ENCODE measurements around the gene EARS2. TPM values are rescaled to one million over a fixed set of nuclear protein-coding genes. Genes with fewer than 3 reads are reported as not detected.

EARS2 gene
- total RNA-seq, 1 experiment from 2014 or later = 50.1 TPM

DNA sequence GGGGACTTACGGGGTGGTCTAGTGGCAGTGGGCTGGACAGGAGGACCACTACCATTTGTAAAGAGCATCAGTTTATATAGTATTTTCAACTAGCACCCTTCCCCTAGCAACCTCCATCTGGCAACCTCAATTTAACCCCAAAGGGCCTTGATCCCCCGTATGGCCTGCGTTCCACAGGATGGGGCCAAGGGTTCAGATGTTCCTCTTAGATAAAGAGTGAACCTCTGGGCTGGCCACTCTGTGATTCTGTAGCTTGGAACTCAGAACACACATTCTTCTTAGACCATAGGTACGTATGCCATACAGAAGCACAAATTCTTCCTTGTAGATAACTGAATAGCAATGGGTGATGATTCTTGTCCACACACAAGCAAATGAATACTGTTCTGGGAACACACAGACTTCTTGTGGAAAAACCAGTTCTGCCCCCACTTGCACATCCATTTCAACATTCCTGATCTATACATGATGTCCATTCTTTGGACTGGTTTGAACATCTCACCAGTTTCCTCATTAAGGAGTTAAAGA is 44.9 kb downstream of the EARS2 start:
- Histone ChIP-seq H3K14ac (ENCODE audit: insufficient read depth, low read length) (no peak overlapping the region), H2BK120ac (ENCODE audit: low read depth, low read length, poor library complexity, severe bottlenecking) (no peak overlapping the region), H3K9me3 (ENCODE audit: control insufficient read depth, low read depth, low read length) (no peaks in the 10 kb centered on the region), H2BK5ac (ENCODE audit: insufficient read length, low read length) (no peak overlapping the region), H3K4me2 (ENCODE audit: insufficient read depth, insufficient read length, low read length) (no peak overlapping the region), H2BK20ac (ENCODE audit: low read depth, low read length, poor library complexity, severe bottlenecking) (no peak overlapping the region), H3K4me1 (ENCODE audit: insufficient read depth, low read length) (no peaks in the 10 kb centered on the region), H3K23me2 (ENCODE audit: insufficient read length, low read depth, low read length, poor library complexity, severe bottlenecking) (peaks cover 14% of the 10 kb centered on the region), H3K56ac (ENCODE audit: insufficient read length, low read depth, low read length) (no peak overlapping the region), H4K8ac (replicated peaks; ENCODE audit: insufficient read length, low read depth, low read length) (no peak overlapping the region), H4K5ac (ENCODE audit: insufficient read length, low read depth, low read length) (no peak overlapping the region), H3K18ac (ENCODE audit: insufficient read length, low read depth, low read length) (no peak overlapping the region), H2AFZ (ENCODE audit: low read length) (no peak overlapping the region), H4K20me1 (ENCODE audit: control insufficient read depth, insufficient read depth, insufficient read length) (no peaks in the 10 kb centered on the region), H2AK5ac (ENCODE audit: insufficient read length, low read length) (no peak overlapping the region), H3K23ac (ENCODE audit: insufficient read length, low read depth, low read length) (no peak overlapping the region), H3K79me1 (ENCODE audit: insufficient read depth, low read depth, low read length, poor library complexity, severe bottlenecking) (peaks cover 3% of the 10 kb centered on the region), H3K9ac (ENCODE audit: extremely low read depth, insufficient read length, low read length) (no peak overlapping the region), H2BK12ac (ENCODE audit: insufficient read length, low read depth, low read length) (no peak overlapping the region), H2BK15ac (ENCODE audit: low read depth, low read length) (no peak overlapping the region), H3T11ph (ENCODE audit: low read length) (no peak overlapping the region), H4K91ac (ENCODE audit: insufficient read length, low read depth, low read length) (no peak overlapping the region), H3K27me3 (ENCODE audit: insufficient read depth, low read length) (no peaks in the 10 kb centered on the region), H3K79me2 (ENCODE audit: insufficient read depth, low read length) (peaks cover 22% of the 10 kb centered on the region; the same call in 1 of the 2 replicates), H3K4ac (ENCODE audit: low read depth, low read length) (no peak overlapping the region), H3K27ac (ENCODE audit: insufficient read length, low read depth, low read length) (no peak overlapping the region)
- Mint-ChIP-seq H3K27ac (no peak overlapping the region), H3K4me3 (no peak overlapping the region), H3K9me3 (peaks cover 0 to 7% of the 10 kb centered on the region in 2 experiments; a peak in 1 of 5 replicates), H3K27me3 (ENCODE audit: low read depth) (no peaks in the 10 kb centered on the region), H3K36me3 (ENCODE audit: insufficient read depth in 1 of 3, low read depth in 3 of 3) (peaks cover 9 to 32% (median 20%) of the 10 kb centered on the region in 3 experiments; a peak in 6 of 7 replicates), H3K4me1 (peaks cover 11 to 12% of the 10 kb centered on the region in 2 experiments)
- TF ChIP-seq, protein P1, sequence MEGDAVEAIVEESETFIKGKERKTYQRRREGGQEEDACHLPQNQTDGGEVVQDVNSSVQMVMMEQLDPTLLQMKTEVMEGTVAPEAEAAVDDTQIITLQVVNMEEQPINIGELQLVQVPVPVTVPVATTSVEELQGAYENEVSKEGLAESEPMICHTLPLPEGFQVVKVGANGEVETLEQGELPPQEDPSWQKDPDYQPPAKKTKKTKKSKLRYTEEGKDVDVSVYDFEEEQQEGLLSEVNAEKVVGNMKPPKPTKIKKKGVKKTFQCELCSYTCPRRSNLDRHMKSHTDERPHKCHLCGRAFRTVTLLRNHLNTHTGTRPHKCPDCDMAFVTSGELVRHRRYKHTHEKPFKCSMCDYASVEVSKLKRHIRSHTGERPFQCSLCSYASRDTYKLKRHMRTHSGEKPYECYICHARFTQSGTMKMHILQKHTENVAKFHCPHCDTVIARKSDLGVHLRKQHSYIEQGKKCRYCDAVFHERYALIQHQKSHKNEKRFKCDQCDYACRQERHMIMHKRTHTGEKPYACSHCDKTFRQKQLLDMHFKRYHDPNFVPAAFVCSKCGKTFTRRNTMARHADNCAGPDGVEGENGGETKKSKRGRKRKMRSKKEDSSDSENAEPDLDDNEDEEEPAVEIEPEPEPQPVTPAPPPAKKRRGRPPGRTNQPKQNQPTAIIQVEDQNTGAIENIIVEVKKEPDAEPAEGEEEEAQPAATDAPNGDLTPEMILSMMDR (conservative IDR thresholded peaks at IDR 0.05) = no peak
- no peak for DNase-seq
- no CpG with 5 or more reads among the region's 4 CpGs for whole genome bisulfite sequencing (ENCODE audit: extremely low coverage, insufficient read length, low lambda C conversion rate)

Measured in H9 (cell line).